Activated CD4-positive, alpha-beta memory T cell treated with anti-CD3 and anti-CD28 coated beads, Interleukin-2, amount 10 ng/mL, durations not matched to agents 7 days and 5 days (primary cell): ENCODE measurements around the gene GRK5. TPM values are rescaled to one million over a fixed set of nuclear protein-coding genes. Genes with fewer than 3 reads are reported as not detected.
"Not testable (repeated sequence)": the region's sequence is repeated elsewhere in the genome, so short reads cannot be mapped to it uniquely, and the experiment has no call there.

Experiments used
- CTCF ChIA-PET: fragments of 350-600 bp; sonication (Branson Sonifier 250); formaldehyde crosslinking; loops from one replicate; lab custom pipeline; 2021; ENCODE audit warnings: antibody characterized with exemption, inconsistent platforms; lab: Charles Lee
- POLR2A ChIA-PET: fragments of 350-600 bp; sonication (Branson Sonifier 250); formaldehyde crosslinking; loops from one replicate; lab custom pipeline; 2021; ENCODE audit warnings: antibody characterized with exemption; lab: Charles Lee
- DNase-seq: peaks from one replicate; pipeline ENCODE4 v3.0.0-alpha.2; 2020
- H3K27ac Mint-ChIP-seq: one replicate; pipeline ENCODE4 v1.8.0; 2021; ENCODE audit warnings: mild to moderate bottlenecking, mixed read lengths
- H3K27me3 Mint-ChIP-seq: one replicate; pipeline ENCODE4 v1.8.0; 2021; ENCODE audit warnings: mixed read lengths
- H3K36me3 Mint-ChIP-seq: one replicate; pipeline ENCODE4 v1.8.0; 2021; ENCODE audit warnings: low read depth, mixed read lengths
- H3K4me1 Mint-ChIP-seq: one replicate; pipeline ENCODE4 v1.8.0; 2021; ENCODE audit warnings: mixed read lengths
- H3K4me3 Mint-ChIP-seq: one replicate; pipeline ENCODE4 v1.8.0; 2021; ENCODE audit warnings: mild to moderate bottlenecking, mixed read lengths
- H3K9me3 Mint-ChIP-seq: one replicate; pipeline ENCODE4 v1.8.0; 2021; ENCODE audit warnings: mixed read lengths
- total RNA-seq, 2 experiments: library from RNA; stranded (reverse); gene quantifications; one replicate each; pipeline ENCODE4 v1.2.3, GENCODE V29; 2021

The GRK5 gene
- total RNA-seq, 2 experiments from 2014 or later = 29.8 to 30.6 TPM

GRCh38 chr10:119256897-119257296, 49.5 kb downstream of the GRK5 start:
- Mint-ChIP-seq H3K4me3 (no peak overlapping the region), H3K36me3 (peaks cover 3% of the 10 kb centered on the region), H3K9me3 (no peaks in the 10 kb centered on the region), H3K27me3 (no peaks in the 10 kb centered on the region), H3K27ac (no peak overlapping the region), H3K4me1 (peaks cover 10% of the 10 kb centered on the region)
- ChIA-PET CTCF (no interaction called here), POLR2A (no interaction called here)
- DNase-seq = no peak

- ChIA-PET POLR2A (no interaction called here), CTCF (no interaction called here)
- no peaks in the 10 kb centered on the region for H3K27me3 Mint-ChIP-seq
- no peaks in the 10 kb centered on the region for H3K9me3 Mint-ChIP-seq
- no peak overlapping the region for H3K27ac Mint-ChIP-seq
- no peak for DNase-seq
- H3K36me3 Mint-ChIP-seq = peaks cover 4% of the 10 kb centered on the region
- H3K4me3 Mint-ChIP-seq = no peak overlapping the region
- H3K4me1 Mint-ChIP-seq = peaks cover 10% of the 10 kb centered on the region
These were observed 50.6 kb downstream of the GRK5 start for GRCh38 chr10:119257899-119258419.

- Mint-ChIP-seq H3K9me3 (no peaks in the 10 kb centered on the region), H3K4me3 (no peak overlapping the region), H3K4me1 (peaks cover 7% of the 10 kb centered on the region), H3K27ac (no peak overlapping the region), H3K36me3 (peaks cover 4% of the 10 kb centered on the region), H3K27me3 (no peaks in the 10 kb centered on the region)
- DNase-seq = no peak
- CTCF ChIA-PET = interaction anchor here (0.6 to 1.3 kb wide), 4 partner anchors 11 to 177 kb away, joined by 3 to 5 read pairs (median 4); no protein-coding TSS in a partner anchor
- POLR2A ChIA-PET = interaction anchor here (0.8 kb wide), 1 partner anchor 10 kb away, joined by 3 read pairs; no protein-coding TSS in a partner anchor
These were observed 52.0 kb downstream of the GRK5 start for GRCh38 chr10:119259345-119259744.

GRCh38 chr10:119261016-119261415, 53.6 kb downstream of the GRK5 start:
- CTCF ChIA-PET, DNase-seq, H3K9me3 Mint-ChIP-seq, H3K27me3 Mint-ChIP-seq, H3K4me3 Mint-ChIP-seq, H3K27ac Mint-ChIP-seq, H3K4me1 Mint-ChIP-seq, H3K36me3 Mint-ChIP-seq, POLR2A ChIA-PET: not testable (repeated sequence)

- ChIA-PET POLR2A (interaction anchor here (2.0 kb wide), 1 partner anchor 38 kb away, joined by 4 read pairs; no protein-coding TSS in a partner anchor), CTCF (interaction anchor here (1.4 kb wide), 2 partner anchors 52 to 54 kb away, joined by 4 read pairs; no protein-coding TSS in a partner anchor)
- no peaks in the 10 kb centered on the region for H3K27me3 Mint-ChIP-seq
- H3K36me3 Mint-ChIP-seq = peaks cover 11% of the 10 kb centered on the region
- H3K27ac Mint-ChIP-seq = no peak overlapping the region
- peaks cover 24% of the 10 kb centered on the region for H3K4me1 Mint-ChIP-seq
- no peak for DNase-seq
- H3K4me3 Mint-ChIP-seq = no peak overlapping the region
- H3K9me3 Mint-ChIP-seq = no peaks in the 10 kb centered on the region
These were observed 56.7 kb downstream of the GRK5 start for GRCh38 chr10:119263951-119264617.

GRCh38 chr10:119265691-119266090, 58.3 kb downstream of the GRK5 start:
- Mint-ChIP-seq H3K27me3 (no peaks in the 10 kb centered on the region), H3K36me3 (peaks cover 15% of the 10 kb centered on the region), H3K27ac (no peak overlapping the region), H3K4me3 (no peak overlapping the region), H3K4me1 (peaks cover 39% of the 10 kb centered on the region), H3K9me3 (no peaks in the 10 kb centered on the region)
- no peak for DNase-seq
- CTCF ChIA-PET = interaction anchor here (1.1 kb wide), 1 partner anchor 58 kb away, joined by 3 read pairs; the partner anchor contains the start of gene GRK5
- POLR2A ChIA-PET = no interaction called here

GRCh38 chr10:119267384-119267783, 60.0 kb downstream of the GRK5 start:
- Mint-ChIP-seq H3K4me3 (no peak overlapping the region), H3K36me3 (peaks cover 11% of the 10 kb centered on the region), H3K4me1 (peaks cover 52% of the 10 kb centered on the region), H3K9me3 (no peaks in the 10 kb centered on the region), H3K27me3 (no peaks in the 10 kb centered on the region), H3K27ac (no peak overlapping the region)
- no peak for DNase-seq
- ChIA-PET POLR2A (interaction anchor here (0.6 to 8.2 kb wide), 5 partner anchors 14 to 136 kb away, joined by 3 to 69 read pairs (median 21); partner anchors contain the start of gene GRK5), CTCF (interaction anchor here (0.5 kb wide), 1 partner anchor 88 kb away, joined by 3 read pairs; no protein-coding TSS in a partner anchor)

GRCh38 chr10:119268428-119268827, 61.1 kb downstream of the GRK5 start:
- H3K4me1 Mint-ChIP-seq = peaks cover 52% of the 10 kb centered on the region
- CTCF ChIA-PET = interaction anchor here (0.6 to 1.7 kb wide), 4 partner anchors 21 to 150 kb away, joined by 3 to 6 read pairs (median 4); no protein-coding TSS in a partner anchor
- H3K4me3 Mint-ChIP-seq = no peak overlapping the region
- POLR2A ChIA-PET = interaction anchor here (0.8 to 8.2 kb wide), 9 partner anchors 9 to 137 kb away, joined by 3 to 69 read pairs (median 7); partner anchors contain the start of gene GRK5
- H3K36me3 Mint-ChIP-seq = peaks cover 11% of the 10 kb centered on the region
- peak overlapping the region; percentile 91 for H3K27ac Mint-ChIP-seq
- H3K9me3 Mint-ChIP-seq = no peaks in the 10 kb centered on the region
- DNase-seq = no peak
- no peaks in the 10 kb centered on the region for H3K27me3 Mint-ChIP-seq

GRCh38 chr10:119268871-119269506, 61.6 kb downstream of the GRK5 start:
- peak; percentile 78 for DNase-seq
- no peaks in the 10 kb centered on the region for H3K27me3 Mint-ChIP-seq
- CTCF ChIA-PET = interaction anchor here (0.8 to 1.7 kb wide), 4 partner anchors 20 to 62 kb away, joined by 3 to 6 read pairs (median 4); no protein-coding TSS in a partner anchor
- POLR2A ChIA-PET = interaction anchor here (0.8 to 8.2 kb wide), 9 partner anchors 9 to 138 kb away, joined by 3 to 69 read pairs (median 7); partner anchors contain the start of gene GRK5
- peak overlapping the region; percentile 0 for H3K4me3 Mint-ChIP-seq
- peaks cover 11% of the 10 kb centered on the region for H3K36me3 Mint-ChIP-seq
- no peaks in the 10 kb centered on the region for H3K9me3 Mint-ChIP-seq
- peak overlapping the region; percentile 91 for H3K27ac Mint-ChIP-seq
- peaks cover 51% of the 10 kb centered on the region for H3K4me1 Mint-ChIP-seq

- no peaks in the 10 kb centered on the region for H3K27me3 Mint-ChIP-seq
- peak overlapping the region; percentile 91 for H3K27ac Mint-ChIP-seq
- no peak overlapping the region for H3K4me3 Mint-ChIP-seq
- ChIA-PET CTCF (interaction anchor here (0.8 to 2.9 kb wide), 4 partner anchors 14 to 63 kb away, joined by 3 to 26 read pairs (median 5); no protein-coding TSS in a partner anchor), POLR2A (interaction anchor here (1.4 to 8.2 kb wide), 6 partner anchors 10 to 138 kb away, joined by 3 to 69 read pairs (median 18); partner anchors contain the start of gene GRK5)
- H3K9me3 Mint-ChIP-seq = no peaks in the 10 kb centered on the region
- peaks cover 11% of the 10 kb centered on the region for H3K36me3 Mint-ChIP-seq
- no peak for DNase-seq
- peaks cover 53% of the 10 kb centered on the region for H3K4me1 Mint-ChIP-seq
These were observed 62.4 kb downstream of the GRK5 start for GRCh38 chr10:119269737-119270136.

GRCh38 chr10:119270762-119271366, 63.5 kb downstream of the GRK5 start:
- POLR2A ChIA-PET = interaction anchor here (1.1 to 8.2 kb wide), 8 partner anchors 12 to 208 kb away, joined by 3 to 69 read pairs (median 14); partner anchors contain the start of genes EIF3A and GRK5
- CTCF ChIA-PET = interaction anchor here (0.9 to 2.9 kb wide), 10 partner anchors 12 to 219 kb away, joined by 3 to 26 read pairs (median 6); partner anchors contain the start of gene GRK5
- Mint-ChIP-seq H3K4me1 (peaks cover 58% of the 10 kb centered on the region), H3K27ac (peak overlapping the region; percentile 91), H3K27me3 (no peaks in the 10 kb centered on the region), H3K4me3 (peak overlapping the region; percentile 24), H3K9me3 (no peaks in the 10 kb centered on the region), H3K36me3 (peaks cover 8% of the 10 kb centered on the region)
- peak; percentile 64 for DNase-seq

GRCh38 chr10:119272338-119272734, 65.0 kb downstream of the GRK5 start:
- ChIA-PET POLR2A (interaction anchor here (1.9 to 8.2 kb wide), 5 partner anchors 10 to 64 kb away, joined by 8 to 69 read pairs (median 30); partner anchors contain the start of gene GRK5), CTCF (interaction anchor here (0.7 to 2.9 kb wide), 5 partner anchors 12 to 64 kb away, joined by 3 to 26 read pairs (median 15); partner anchors contain the start of gene GRK5)
- H3K9me3 Mint-ChIP-seq, DNase-seq, H3K36me3 Mint-ChIP-seq, H3K4me3 Mint-ChIP-seq, H3K27me3 Mint-ChIP-seq: not testable (repeated sequence)
- H3K4me1 Mint-ChIP-seq = peaks cover 58% of the 10 kb centered on the region
- peak overlapping the region; percentile 91 for H3K27ac Mint-ChIP-seq
